Naive thymus-derived CD4-positive, alpha-beta T cell (primary cell): ENCODE data around the gene LSM4. TPM values are rescaled to one million over a fixed set of nuclear protein-coding genes. Genes with fewer than 3 reads are reported as not detected.
A peak's percentile ranks its signal among the peaks of the same experiment; 100 is the strongest.

Experiments
- ATAC-seq: fragments of 150-1000 bp; cut with Tn5 transposase; 2 replicates; pipeline ENCODE4 v1.10.0; 2021; ENCODE audit warnings: mild to moderate bottlenecking, moderate library complexity
- CTCF ChIA-PET: fragments of 350-600 bp; sonication (Branson Sonifier 250); formaldehyde crosslinking; loops from one replicate; lab custom pipeline; 2021; ENCODE audit warnings: antibody characterized with exemption; lab: Charles Lee
- POLR2A ChIA-PET: fragments of 350-600 bp; sonication (Branson Sonifier 250); formaldehyde crosslinking; loops from one replicate; lab custom pipeline; 2021; ENCODE audit warnings: antibody characterized with exemption, inconsistent platforms; lab: Charles Lee
- DNase-seq, 9 donors: peaks; one replicate each; pipeline versions ENCODE4 v3.0.0 to v3.0.0-alpha.2; 2020 to 2022; ENCODE audit warnings: mixed read lengths in 1 of 9
- H3K27ac ChIP-seq: one replicate; pipeline ENCODE4 v1.7.0; 2013; ENCODE audit warnings: mild to moderate bottlenecking, low read depth, low read length, moderate library complexity
- H3K27me3 ChIP-seq, 2 donors: one replicate each; pipeline ENCODE4 v1.7.0; 2013; ENCODE audit warnings: low read length in 2 of 2, mild to moderate bottlenecking in 2 of 2, moderate library complexity in 2 of 2; ENCODE audit not compliant: control insufficient read depth in 2 of 2, insufficient read depth in 2 of 2
- H3K36me3 ChIP-seq, 3 experiments: 1 replicate in 2 of 3; 2 replicates in 1 of 3; pipeline ENCODE4 v1.7.0; 2013; ENCODE audit warnings: low read length in 3 of 3, mild to moderate bottlenecking in 3 of 3, moderate library complexity in 1 of 3; ENCODE audit not compliant: insufficient read depth in 3 of 3, control insufficient read depth in 2 of 3
- H3K4me1 ChIP-seq, 2 donors: one replicate each; pipeline ENCODE4 v1.7.0; 2013; ENCODE audit warnings: low read length in 2 of 2, mild to moderate bottlenecking in 2 of 2, moderate library complexity in 1 of 2; ENCODE audit not compliant: control insufficient read depth in 2 of 2, insufficient read depth in 2 of 2
- H3K4me3 ChIP-seq: 2 replicates; pipeline ENCODE4 v1.7.0; 2013; ENCODE audit warnings: mild to moderate bottlenecking, low read length
- H3K9me3 ChIP-seq, 3 experiments: 1 replicate in 2 of 3; 2 replicates in 1 of 3; pipeline ENCODE4 v1.7.0; 2013; ENCODE audit warnings: low read length in 3 of 3; ENCODE audit not compliant: control insufficient read depth in 2 of 3
- H3K27ac Mint-ChIP-seq, 9 donors: one replicate each; pipeline ENCODE4 v1.8.0; 2020 to 2022; ENCODE audit warnings: mixed read lengths in 9 of 9, mild to moderate bottlenecking in 8 of 9, moderate library complexity in 5 of 9, inconsistent platforms in 2 of 9
- H3K27me3 Mint-ChIP-seq, 5 donors: one replicate each; pipeline ENCODE4 v1.8.0; 2021 to 2022; ENCODE audit warnings: mixed read lengths in 5 of 5, mild to moderate bottlenecking in 1 of 5
- H3K36me3 Mint-ChIP-seq, 5 donors: one replicate each; pipeline ENCODE4 v1.8.0; 2020 to 2022; ENCODE audit warnings: mixed read lengths in 5 of 5, mild to moderate bottlenecking in 3 of 5, inconsistent platforms in 1 of 5
- H3K4me1 Mint-ChIP-seq, 7 donors: one replicate each; pipeline ENCODE4 v1.8.0; 2020 to 2022; ENCODE audit warnings: mixed read lengths in 7 of 7, mild to moderate bottlenecking in 3 of 7, inconsistent platforms in 1 of 7
- H3K4me3 Mint-ChIP-seq, 10 donors: one replicate each; pipeline ENCODE4 v1.8.0; 2020 to 2022; ENCODE audit warnings: mild to moderate bottlenecking in 10 of 10, mixed read lengths in 10 of 10, moderate library complexity in 6 of 10, inconsistent platforms in 2 of 10
- H3K9me3 Mint-ChIP-seq, 11 donors: one replicate each; pipeline ENCODE4 v1.8.0; 2020 to 2022; ENCODE audit warnings: mixed read lengths in 11 of 11, mild to moderate bottlenecking in 4 of 11, inconsistent platforms in 1 of 11, moderate library complexity in 1 of 11
- intact Hi-C, 2 donors: fragments of 100-400 bp; cut with micrococcal nuclease; formaldehyde crosslinking; loops; one replicate each; pipeline ENCODE4 v1.15.1; 2023
- polyA plus RNA-seq, 2 donors: library from polyadenylated mRNA; unstranded; fragments of 300-500 nt; fragmentation: Illumina TruSeq; gene quantifications; one replicate each; pipeline ENCODE4 v1.2.3, GENCODE V29; 2021
- total RNA-seq, 6 experiments: library from RNA in 5 of 6; stranded (reverse) in 5 of 6; gene quantifications; 1 replicate in 5 of 6; 2 replicates in 1 of 6; pipeline ENCODE4 v1.2.3 and lab custom pipeline; 2021 to 2026

The LSM4 gene
- total and polyA plus RNA-seq, 7 experiments from 2014 or later, result 45.3 to 163 (median 67.5) TPM

DNA sequence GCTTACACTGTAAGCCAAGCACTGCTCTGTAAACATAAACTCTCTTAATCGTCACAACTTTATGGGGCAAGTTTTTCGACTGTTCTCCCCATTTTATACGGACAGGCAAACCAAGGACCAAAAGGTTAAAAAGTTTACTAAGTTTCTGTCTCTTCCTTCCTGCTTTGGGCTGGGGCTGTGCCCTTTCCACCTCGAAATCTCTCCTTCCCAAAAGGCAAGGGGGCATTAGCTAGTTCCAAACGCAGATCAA, 43.7 kb downstream of the LSM4 start:
- Mint-ChIP-seq H3K4me1 (peaks cover 23 to 52% (median 47%) of the 10 kb centered on the region in 7 donors), H3K9me3 (peaks cover 0 to 49% (median 0%) of the 10 kb centered on the region in 11 donors), H3K27ac (peak overlapping the region; percentile 96 to 99 (median 98)), H3K36me3 (peaks cover 0 to 29% (median 8%) of the 10 kb centered on the region in 5 donors), H3K4me3 (peak overlapping the region; percentile 91 to 99 (median 95)), H3K27me3 (peaks cover 0 to 9% (median 0%) of the 10 kb centered on the region in 5 donors)
- ATAC-seq (no peak), DNase-seq (no peak)
- no peaks in the 10 kb centered on the region for H3K9me3 ChIP-seq
- intact Hi-C loops, result loop anchor here (1.0 to 5.0 kb wide), 5 partner anchors 44 to 133 kb away; partner anchors contain the start of genes LSM4 (in 2 of the 2) and RAB3A (in 1 of the 2)
- H3K36me3 ChIP-seq, result peaks cover 0 to 36% (median 8%) of the 10 kb centered on the region in 3 experiments
- CTCF ChIA-PET, result interaction anchor here (0.7 to 7.8 kb wide), 23 partner anchors 9 to 160 kb away, joined by 3 to 266 read pairs (median 6); partner anchors contain the start of gene LSM4
- H3K4me3 ChIP-seq, result peak overlapping the region; percentile 91
- peak overlapping the region; percentile 100 for H3K27ac ChIP-seq
- peaks cover 24 to 51% of the 10 kb centered on the region in 2 donors for H3K4me1 ChIP-seq
- no peaks in the 10 kb centered on the region for H3K27me3 ChIP-seq
- POLR2A ChIA-PET, result interaction anchor here (0.5 to 10.5 kb wide), 22 partner anchors 10 to 310 kb away, joined by 3 to 757 read pairs (median 10); partner anchors contain the start of genes ARRDC2, IFI30, LSM4 and MPV17L2

DNA sequence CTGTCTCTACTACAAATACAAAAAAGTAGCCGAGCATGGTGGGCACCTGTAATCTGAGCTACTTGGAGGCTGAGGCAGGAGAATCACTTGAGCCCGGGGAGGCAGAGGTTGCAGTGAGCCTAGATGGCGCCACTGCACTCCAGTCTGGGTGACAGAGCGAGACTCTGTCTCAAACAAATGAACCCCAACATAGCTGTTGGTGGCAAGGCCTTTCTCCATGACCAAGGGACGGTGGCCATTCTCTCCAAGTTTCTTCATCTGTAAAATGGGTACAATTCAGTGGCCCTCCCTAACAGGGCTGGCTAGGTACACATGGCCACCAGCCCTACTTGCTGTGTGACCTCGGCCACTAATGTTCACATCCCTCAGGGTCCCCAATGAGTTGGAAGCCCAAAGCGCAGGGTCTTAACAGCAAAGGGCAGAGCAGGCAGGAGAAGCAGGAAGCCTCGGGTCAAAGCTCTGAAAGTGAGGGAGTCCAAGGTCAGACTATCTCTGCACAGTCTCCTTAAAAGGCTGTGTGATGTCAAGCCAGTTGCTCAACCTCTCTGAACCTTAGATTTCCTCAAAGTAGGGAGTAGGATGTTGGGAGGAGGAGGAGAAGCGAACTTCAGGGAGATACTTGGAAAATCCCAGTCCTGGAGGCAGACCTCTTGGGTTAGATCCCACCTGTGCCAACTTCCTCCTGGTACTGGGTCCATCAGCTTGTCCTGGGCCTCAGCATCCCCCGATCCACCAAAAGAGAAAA, 44.2 kb downstream of the LSM4 start:
- H3K36me3 Mint-ChIP-seq, result peaks cover 0 to 29% (median 8%) of the 10 kb centered on the region in 5 donors
- H3K27ac ChIP-seq, result peak overlapping the region; percentile 100
- H3K27me3 ChIP-seq, result no peaks in the 10 kb centered on the region
- DNase-seq (peak in 8 of 9 donors; percentile 53 to 75 (median 68)), ATAC-seq (no peak)
- intact Hi-C loops, result loop anchor here (1.0 to 5.0 kb wide), 5 partner anchors 45 to 134 kb away; partner anchors contain the start of genes LSM4 (in 2 of the 2) and RAB3A (in 1 of the 2)
- ChIA-PET CTCF (interaction anchor here (0.8 to 7.8 kb wide), 21 partner anchors 8 to 435 kb away, joined by 3 to 266 read pairs (median 6); partner anchors contain the start of gene LSM4), POLR2A (interaction anchor here (0.5 to 10.5 kb wide), 21 partner anchors 9 to 310 kb away, joined by 3 to 757 read pairs (median 12); partner anchors contain the start of genes ARRDC2, IFI30, LSM4 and MPV17L2)
- peak overlapping the region; percentile 91 for H3K4me3 ChIP-seq
- H3K27me3 Mint-ChIP-seq, result peaks cover 0 to 9% (median 0%) of the 10 kb centered on the region in 5 donors
- H3K9me3 Mint-ChIP-seq, result peaks cover 0 to 52% (median 0%) of the 10 kb centered on the region in 11 donors
- peaks cover 24 to 55% of the 10 kb centered on the region in 2 donors for H3K4me1 ChIP-seq
- H3K4me1 Mint-ChIP-seq, result peaks cover 25 to 55% (median 48%) of the 10 kb centered on the region in 7 donors
- H3K36me3 ChIP-seq, result peaks cover 0 to 36% (median 8%) of the 10 kb centered on the region in 3 experiments
- peak overlapping the region; percentile 91 to 99 (median 95) for H3K4me3 Mint-ChIP-seq
- peak overlapping the region; percentile 96 to 99 (median 98) for H3K27ac Mint-ChIP-seq
- no peaks in the 10 kb centered on the region for H3K9me3 ChIP-seq

DNA sequence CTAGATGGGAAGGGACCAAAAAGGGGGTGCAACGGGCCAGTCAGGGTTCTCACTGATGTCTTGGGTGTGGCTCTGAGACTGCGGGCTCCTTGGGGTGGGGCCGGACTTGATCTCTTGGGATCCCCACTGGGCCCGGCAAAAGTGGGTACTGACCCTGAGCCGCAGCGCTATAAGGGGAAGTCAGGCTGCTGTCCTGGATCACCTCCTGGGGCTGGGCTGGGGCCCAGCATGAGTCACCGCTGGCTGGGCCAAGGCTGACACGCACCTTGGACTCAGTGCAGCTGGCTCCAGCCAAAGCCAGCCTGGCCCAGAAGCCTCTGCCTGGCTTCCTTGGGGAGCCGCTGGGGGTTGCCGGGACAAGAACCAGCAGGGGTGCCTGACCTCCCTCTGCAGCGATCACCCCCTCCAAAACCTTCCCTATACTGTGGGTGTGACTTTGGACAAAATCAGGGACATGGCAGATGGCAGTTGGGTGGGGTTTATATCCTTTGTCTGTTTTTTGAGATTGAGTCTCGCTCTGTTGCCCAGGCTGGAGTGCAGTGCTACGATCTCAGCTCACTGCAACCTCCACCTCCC, 48.0 kb downstream of the LSM4 start:
- Mint-ChIP-seq H3K36me3 (peaks cover 0 to 23% (median 8%) of the 10 kb centered on the region in 5 donors), H3K4me1 (peaks cover 20 to 51% (median 35%) of the 10 kb centered on the region in 7 donors), H3K27ac (peak overlapping the region in 7 of 9 donors; percentile 43 to 87 (median 81)), H3K27me3 (peaks cover 0 to 6% (median 0%) of the 10 kb centered on the region in 5 donors), H3K9me3 (peaks cover 0 to 69% (median 0%) of the 10 kb centered on the region in 11 donors), H3K4me3 (peak overlapping the region in 8 of 10 donors; percentile 10 to 66 (median 56))
- ChIA-PET CTCF (interaction anchor here (1.0 to 7.8 kb wide), 3 partner anchors 16 to 72 kb away, joined by 3 to 266 read pairs (median 3); no protein-coding TSS in a partner anchor), POLR2A (interaction anchor here (0.9 to 10.5 kb wide), 3 partner anchors 30 to 49 kb away, joined by 3 to 757 read pairs (median 4); partner anchors contain the start of gene LSM4)
- Histone ChIP-seq H3K4me3 (no peak overlapping the region), H3K4me1 (peaks cover 13 to 46% of the 10 kb centered on the region in 2 donors), H3K27me3 (no peaks in the 10 kb centered on the region), H3K36me3 (peaks cover 0 to 25% (median 8%) of the 10 kb centered on the region in 3 experiments), H3K27ac (no peak overlapping the region), H3K9me3 (no peaks in the 10 kb centered on the region)
- DNase-seq (peak in 5 of 9 donors; percentile 34 to 57 (median 54)), ATAC-seq (peak; percentile 29)
- intact Hi-C loops, result loop anchor here (5.0 kb wide), 1 partner anchor 137 kb away; no protein-coding TSS in a partner anchor

DNA sequence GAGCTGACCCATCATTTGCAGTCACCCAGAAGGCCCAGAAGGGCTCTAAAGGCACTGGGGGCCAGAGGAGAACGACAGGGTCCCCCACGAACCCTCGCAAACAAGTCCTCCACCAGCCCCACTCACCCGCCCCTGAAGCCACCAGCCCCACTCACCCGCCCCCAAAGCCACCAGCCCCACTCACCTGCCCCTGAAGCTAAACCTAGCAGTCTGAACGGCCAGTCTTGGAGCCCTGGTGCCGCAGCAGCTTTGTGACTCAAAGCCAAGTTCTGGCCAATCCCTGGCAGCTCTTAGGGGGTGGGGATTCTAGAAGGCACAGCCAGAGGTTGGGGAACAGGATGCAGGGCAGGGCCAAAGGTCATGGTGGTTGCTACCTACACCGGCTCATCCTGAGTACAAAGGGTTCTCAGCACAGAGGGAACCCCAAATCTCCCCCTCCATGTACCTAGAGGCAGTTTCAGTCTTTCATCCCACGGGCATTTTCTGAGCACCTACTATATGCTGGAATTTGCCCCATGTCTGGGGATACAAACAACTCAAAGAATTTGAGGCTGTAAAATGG, 48.6 kb downstream of the LSM4 start, which contains the start of gene IQCN:
TSS of gene IQCN (minus strand) at position 234 of the 562 bp plus-strand sequence. CDS start 4,974 bp downstream, outside the sequence.
- peak within 1 kb of the TSS in 7 of 9 donors; percentile 43 to 87 (median 81) for H3K27ac Mint-ChIP-seq
- DNase-seq (peak in 5 of 9 donors; percentile 43 to 70 (median 59)), ATAC-seq (peak; percentile 31)
- intact Hi-C loops, result loop anchor here in 1 of 2 donors (5.0 kb wide), 1 partner anchor 138 kb away; no protein-coding TSS in a partner anchor
- peak within 1 kb of the TSS in 8 of 10 donors; percentile 45 to 73 (median 56) for H3K4me3 Mint-ChIP-seq
- peaks cover 0 to under 1% (median 0%) of the 10 kb centered on the region in 5 donors for H3K27me3 Mint-ChIP-seq
- ChIA-PET CTCF (interaction anchor here (1.0 kb wide), 2 partner anchors 72 to 115 kb away, joined by 3 read pairs; no protein-coding TSS in a partner anchor), POLR2A (interaction anchor here (10.5 kb wide), 1 partner anchor 49 kb away, joined by 757 read pairs; the partner anchor contains the start of gene LSM4)
- peaks cover 0 to 64% (median 0%) of the 10 kb centered on the region in 11 donors for H3K9me3 Mint-ChIP-seq
- Histone ChIP-seq H3K9me3 (no peaks in the 10 kb centered on the region), H3K27me3 (no peaks in the 10 kb centered on the region), H3K27ac (no peak within 1 kb of the TSS), H3K4me3 (no peak within 1 kb of the TSS), H3K36me3 (peaks cover 0 to 21% (median 8%) of the 10 kb centered on the region in 3 experiments), H3K4me1 (peaks cover 12 to 46% of the 10 kb centered on the region in 2 donors)
- peaks cover 0 to 18% (median 6%) of the 10 kb centered on the region in 5 donors for H3K36me3 Mint-ChIP-seq
- peaks cover 15 to 48% (median 32%) of the 10 kb centered on the region in 7 donors for H3K4me1 Mint-ChIP-seq

DNA sequence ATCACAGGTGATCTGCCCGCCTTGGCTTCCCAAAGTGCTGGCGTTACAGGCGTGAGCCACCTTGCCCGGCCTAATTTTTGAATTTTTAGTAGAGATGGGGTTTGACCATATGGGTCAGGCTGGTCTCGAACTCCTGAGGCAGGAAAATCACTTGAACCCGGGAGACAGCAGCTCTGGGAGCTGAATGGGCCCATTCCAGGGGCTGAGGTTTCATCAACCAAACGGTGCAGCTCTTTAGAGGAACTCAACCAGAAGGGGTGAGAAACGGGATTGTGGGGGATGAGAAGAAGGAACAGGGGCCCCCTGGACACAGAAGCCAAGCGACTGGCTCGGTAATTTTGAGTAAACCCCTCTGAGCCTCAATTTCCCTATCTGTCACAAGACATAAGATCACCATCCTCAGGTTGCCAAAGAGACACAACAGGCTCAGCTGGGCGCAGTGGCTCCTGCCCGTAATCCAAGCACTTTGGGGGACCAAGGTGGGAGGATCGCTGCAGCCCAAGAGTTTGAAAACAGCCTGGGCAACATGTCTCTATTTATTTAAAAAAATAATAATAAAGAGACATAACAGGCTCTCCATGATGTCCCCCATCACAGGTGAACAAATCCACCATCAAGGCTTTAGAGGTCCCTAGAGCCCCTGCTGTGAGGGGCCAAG, 49.2 kb downstream of the LSM4 start:
- CTCF ChIA-PET, result interaction anchor here (1.0 to 1.8 kb wide), 4 partner anchors 52 to 115 kb away, joined by 3 to 6 read pairs (median 4); no protein-coding TSS in a partner anchor
- H3K27me3 Mint-ChIP-seq, result no peaks in the 10 kb centered on the region
- ATAC-seq (no peak), DNase-seq (peak in 3 of 9 donors; percentile 19 to 34 (median 27))
- peaks cover 12 to 42% (median 29%) of the 10 kb centered on the region in 7 donors for H3K4me1 Mint-ChIP-seq
- intact Hi-C loops, result loop anchor here in 1 of 2 donors (5.0 kb wide), 1 partner anchor 139 kb away; no protein-coding TSS in a partner anchor
- peak overlapping the region in 6 of 9 donors; percentile 72 to 87 (median 82) for H3K27ac Mint-ChIP-seq
- Histone ChIP-seq H3K4me1 (peaks cover 6 to 41% of the 10 kb centered on the region in 2 donors), H3K27ac (no peak overlapping the region), H3K9me3 (no peaks in the 10 kb centered on the region), H3K27me3 (no peaks in the 10 kb centered on the region), H3K36me3 (peaks cover 0 to 15% (median 8%) of the 10 kb centered on the region in 3 experiments), H3K4me3 (no peak overlapping the region)
- H3K36me3 Mint-ChIP-seq, result peaks cover 0 to 12% (median 2%) of the 10 kb centered on the region in 5 donors
- H3K9me3 Mint-ChIP-seq, result peaks cover 0 to 57% (median 0%) of the 10 kb centered on the region in 11 donors
- POLR2A ChIA-PET, result interaction anchor here (10.5 kb wide), 1 partner anchor 50 kb away, joined by 757 read pairs; the partner anchor contains the start of gene LSM4
- peak overlapping the region in 6 of 10 donors; percentile 23 to 66 (median 42) for H3K4me3 Mint-ChIP-seq
